GM18907 (cell line): ENCODE results near the gene DNAH1.

ENCODE experiments used
- ATAC-seq: cut with Tn5 transposase; IDR thresholded peaks from one replicate; pipeline ENCODE4 v1.9.1; 2021; ENCODE audit warnings: mild to moderate bottlenecking, moderate library complexity; ENCODE audit not compliant: unreplicated experiment

Gene DNAH1

DNA sequence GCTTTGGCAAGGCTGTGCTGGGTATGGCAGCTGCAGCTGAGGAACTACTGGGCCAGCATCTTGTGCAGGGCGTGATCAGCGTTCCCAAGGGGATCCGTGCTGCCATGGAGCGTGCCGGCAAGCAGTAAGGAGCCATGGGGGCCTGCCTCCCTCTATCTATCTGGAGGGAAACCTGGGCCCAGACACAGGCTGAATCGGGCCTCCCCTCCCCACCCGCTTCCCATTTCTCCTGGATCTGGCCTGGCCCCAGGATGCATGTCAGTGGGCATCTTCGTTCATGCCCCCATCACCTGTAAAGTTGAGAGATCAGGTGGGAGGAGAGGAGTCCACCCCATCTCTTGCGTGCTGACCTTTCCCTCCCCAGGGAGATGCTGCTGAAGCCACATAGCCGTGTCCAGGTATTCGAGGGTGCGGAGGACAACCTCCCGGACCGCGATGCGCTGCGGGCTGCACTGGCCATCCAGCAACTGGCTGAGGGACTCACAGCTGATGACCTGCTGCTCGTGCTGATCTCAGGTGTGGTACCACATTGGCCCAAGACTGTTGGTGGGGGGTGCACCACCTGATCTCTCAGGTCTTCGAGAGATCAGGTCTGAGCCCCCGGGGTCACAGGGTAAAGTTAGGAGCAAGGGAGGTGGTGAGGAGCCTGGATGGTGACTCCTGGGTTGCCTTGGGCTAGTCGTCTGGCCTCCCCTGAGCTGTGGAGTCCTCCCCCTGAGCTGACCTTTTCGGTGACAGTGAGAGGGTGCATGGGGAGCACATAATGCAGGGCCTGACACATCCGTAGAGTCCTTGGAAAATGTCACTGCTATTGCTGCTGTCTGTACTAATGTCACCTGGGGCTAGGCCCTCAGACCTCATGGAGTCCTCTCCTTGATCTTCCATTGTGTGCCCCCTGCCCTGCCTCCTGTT lies 25.3 kb upstream of the DNAH1 start:
- no peak for ATAC-seq

DNA sequence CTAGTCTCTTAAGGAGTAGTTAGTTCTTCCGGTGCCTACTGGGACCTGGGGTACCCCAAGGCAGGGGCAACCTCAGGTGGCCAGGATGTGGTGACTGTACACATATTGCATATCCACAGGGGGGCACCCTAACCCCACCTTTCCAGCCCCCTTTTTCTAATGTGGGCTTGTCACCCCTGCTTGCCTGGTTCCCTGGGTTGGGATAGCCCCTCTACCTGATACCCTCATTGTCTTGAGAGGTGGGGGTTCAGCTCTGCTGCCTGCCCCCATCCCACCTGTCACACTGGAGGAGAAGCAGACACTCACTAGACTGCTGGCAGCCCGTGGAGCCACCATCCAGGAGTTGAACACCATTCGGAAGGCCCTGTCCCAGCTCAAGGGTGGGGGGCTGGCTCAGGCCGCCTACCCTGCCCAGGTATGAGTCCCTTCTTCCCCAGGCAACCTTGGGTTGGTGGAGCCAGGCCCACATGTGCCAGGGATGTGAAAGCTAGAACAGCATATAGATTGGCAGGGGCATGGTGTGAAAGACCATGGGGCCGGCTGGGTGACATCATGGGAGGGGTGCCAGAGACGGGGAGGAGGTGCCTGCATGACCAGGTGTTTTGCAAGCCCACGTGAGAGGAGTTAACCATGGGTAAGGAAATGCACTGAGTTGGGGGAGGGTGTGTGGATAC lies 24.5 kb upstream of the DNAH1 start:
- ATAC-seq = no peak

DNA sequence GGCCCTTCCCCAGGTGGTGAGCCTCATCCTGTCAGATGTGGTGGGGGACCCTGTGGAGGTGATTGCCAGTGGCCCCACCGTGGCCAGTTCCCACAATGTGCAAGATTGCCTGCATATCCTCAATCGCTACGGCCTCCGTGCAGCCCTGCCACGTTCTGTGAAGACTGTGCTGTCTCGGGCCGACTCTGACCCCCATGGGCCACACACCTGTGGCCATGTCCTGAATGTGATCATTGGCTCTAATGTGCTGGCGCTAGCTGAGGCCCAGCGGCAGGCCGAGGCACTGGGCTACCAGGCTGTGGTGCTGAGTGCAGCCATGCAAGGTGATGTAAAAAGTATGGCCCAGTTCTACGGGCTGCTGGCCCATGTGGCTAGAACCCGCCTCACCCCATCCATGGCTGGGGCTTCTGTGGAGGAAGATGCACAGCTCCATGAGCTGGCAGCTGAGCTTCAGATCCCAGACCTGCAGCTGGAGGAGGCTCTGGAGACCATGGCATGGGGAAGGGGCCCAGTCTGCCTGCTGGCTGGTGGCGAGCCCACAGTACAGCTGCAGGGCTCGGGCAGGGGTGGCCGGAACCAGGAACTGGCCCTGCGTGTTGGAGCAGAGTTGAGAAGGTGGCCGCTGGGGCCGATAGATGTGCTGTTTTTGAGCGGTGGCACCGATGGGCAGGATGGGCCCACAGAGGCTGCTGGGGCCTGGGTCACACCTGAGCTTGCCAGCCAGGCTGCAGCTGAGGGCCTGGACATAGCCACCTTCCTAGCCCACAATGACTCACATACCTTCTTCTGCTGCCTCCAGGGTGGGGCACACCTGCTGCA lies 23.7 kb upstream of the DNAH1 start:
- ATAC-seq = no peak

DNA sequence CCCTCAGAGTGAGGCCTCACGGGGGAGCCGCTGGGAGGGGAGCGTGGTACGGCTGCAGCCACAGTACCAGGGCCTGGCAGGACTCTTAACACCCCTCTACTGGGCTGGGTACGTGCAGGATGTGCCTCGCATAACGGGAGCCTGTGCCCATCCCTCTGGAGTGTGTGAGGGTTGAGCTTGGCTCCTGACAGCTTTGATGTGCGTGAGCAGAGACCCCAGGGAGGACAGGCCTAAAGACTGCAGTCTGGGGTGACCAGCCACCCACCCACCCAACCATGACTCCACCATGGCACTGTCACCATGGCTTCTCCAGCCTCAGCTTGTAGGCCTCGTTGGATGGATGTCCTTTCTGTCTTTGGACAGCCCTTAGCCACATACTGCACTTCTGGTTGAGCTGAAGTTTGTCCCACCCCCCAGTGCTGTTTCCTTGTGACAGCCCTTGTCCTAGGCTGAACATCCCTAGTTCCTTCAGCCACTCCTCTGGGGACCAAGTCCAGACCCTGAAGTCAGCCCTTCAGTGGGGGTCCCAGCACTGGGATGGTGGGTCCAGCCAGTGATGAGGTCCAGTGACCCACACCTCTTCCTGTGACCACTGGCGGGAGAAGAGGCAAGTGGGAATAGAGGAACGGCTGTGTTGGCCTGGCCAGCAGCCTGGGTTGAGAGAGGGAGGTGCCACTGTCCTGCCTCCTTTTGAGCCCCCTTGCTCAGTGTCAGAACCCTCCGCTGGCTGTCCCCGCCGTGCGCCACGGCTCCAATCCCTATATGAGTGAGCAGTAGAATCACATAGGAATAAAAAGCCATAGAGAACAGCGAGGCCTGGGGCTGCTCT lies 22.4 kb upstream of the DNAH1 start:
- ATAC-seq = no peak

DNA sequence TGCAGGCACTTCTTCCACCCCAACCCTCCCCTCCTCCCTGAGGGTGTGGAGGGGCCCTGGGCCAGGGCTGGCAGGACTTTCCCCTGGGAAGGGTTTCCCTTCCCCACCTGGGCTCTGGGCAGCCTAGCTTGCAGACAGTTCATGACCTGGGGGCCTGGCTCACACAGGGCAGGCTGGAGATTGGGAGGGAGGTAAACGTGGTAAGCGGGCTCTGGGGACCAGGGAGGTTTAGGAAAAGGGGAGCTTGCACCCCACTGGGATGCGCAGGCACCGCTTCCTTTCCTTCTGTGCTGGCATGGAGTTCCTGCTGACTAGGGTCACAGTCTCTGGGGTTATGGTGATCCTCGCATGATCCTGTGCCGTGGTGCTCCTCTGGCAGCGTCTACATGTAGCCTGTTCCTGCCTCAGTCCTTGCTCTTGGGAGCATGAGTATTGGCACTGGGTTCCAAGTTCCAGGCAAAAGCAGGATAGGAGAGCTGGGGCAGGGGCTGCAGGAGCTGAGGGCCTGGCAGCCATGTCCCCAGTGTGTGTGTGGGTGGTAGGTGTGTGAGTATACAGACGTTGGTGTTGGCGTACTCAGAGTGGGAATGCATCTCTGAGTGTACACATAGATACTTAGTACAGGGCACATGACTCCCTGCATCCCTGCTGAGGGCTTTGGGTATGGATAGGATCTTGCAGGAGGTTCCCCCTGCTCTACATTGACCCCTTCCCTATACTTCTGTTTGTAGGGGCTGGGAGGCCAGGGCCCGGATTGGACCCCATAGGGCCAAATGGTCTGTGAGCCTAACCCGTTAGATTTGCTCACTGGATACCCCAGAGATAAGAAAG lies 21.6 kb upstream of the DNAH1 start:
- no peak for ATAC-seq

DNA sequence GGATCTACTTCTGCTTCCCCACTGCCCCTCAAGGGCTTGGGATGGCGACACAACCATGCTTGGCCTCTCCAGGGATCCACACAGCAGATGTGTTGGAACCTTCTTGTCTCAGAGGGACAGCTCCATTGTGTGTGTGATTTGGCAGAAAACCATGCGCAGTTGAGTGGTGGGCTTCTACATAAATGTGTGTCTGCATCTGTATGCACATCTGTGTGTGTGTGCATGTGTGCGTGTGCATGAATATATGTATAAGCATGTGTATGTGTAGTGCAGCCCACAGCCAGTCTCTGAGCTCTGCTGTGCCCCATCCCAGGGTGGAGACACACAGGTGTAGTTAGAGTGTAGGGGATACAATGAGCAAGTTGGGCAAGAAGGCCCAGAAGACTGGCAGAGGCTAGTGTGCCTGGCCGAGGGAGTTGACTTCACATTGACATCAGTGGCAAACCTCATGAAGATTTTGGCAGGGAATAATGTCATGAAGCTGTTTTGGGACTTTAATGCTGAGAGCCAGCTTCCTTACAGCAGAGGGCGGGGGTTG lies 20.4 kb upstream of the DNAH1 start:
- ATAC-seq = no peak

DNA sequence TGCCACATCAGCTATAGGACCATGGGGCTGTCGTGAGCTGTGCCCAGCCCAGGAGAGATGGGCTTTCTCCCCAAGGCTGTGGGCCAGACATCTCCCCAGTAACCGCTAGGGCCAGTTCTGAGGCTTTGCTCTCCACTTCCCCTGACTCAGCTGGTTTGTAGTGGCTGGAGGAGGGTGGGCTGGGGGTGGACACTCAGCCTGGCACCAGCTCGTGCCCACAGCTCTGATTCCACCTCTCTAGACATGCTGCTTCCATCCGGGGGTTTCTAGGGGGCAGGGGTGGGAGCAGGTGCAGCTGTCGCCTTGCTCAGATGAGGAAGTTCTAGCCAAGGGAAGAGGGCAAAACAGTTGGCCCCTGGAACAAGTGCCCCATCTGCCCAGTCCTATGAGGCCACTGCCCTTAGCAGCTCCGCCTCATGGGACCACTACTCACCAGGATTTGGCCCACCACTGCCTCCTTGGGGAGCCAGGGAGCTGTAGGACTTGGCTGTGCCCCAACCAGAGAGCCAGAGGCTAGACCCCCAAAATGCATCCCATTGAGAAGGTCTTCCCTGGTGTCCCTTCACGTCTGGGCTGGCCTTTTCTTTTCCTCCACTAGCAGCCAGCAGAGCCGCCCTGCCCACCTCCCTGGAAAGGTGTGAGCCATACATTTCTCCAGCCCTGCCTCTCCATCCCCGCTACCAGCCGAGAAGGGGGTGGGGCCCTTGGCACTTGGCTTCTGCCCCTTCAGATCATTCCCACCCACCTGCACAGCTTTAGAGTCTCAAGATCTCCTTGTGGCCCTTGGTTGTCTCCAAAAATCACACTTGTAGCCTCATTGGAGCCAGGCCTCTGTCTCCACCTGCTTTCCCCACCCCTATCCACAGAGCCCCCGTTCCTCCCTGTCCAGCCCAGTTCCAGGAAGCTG lies 18.6 kb upstream of the DNAH1 start:
- no peak for ATAC-seq

DNA sequence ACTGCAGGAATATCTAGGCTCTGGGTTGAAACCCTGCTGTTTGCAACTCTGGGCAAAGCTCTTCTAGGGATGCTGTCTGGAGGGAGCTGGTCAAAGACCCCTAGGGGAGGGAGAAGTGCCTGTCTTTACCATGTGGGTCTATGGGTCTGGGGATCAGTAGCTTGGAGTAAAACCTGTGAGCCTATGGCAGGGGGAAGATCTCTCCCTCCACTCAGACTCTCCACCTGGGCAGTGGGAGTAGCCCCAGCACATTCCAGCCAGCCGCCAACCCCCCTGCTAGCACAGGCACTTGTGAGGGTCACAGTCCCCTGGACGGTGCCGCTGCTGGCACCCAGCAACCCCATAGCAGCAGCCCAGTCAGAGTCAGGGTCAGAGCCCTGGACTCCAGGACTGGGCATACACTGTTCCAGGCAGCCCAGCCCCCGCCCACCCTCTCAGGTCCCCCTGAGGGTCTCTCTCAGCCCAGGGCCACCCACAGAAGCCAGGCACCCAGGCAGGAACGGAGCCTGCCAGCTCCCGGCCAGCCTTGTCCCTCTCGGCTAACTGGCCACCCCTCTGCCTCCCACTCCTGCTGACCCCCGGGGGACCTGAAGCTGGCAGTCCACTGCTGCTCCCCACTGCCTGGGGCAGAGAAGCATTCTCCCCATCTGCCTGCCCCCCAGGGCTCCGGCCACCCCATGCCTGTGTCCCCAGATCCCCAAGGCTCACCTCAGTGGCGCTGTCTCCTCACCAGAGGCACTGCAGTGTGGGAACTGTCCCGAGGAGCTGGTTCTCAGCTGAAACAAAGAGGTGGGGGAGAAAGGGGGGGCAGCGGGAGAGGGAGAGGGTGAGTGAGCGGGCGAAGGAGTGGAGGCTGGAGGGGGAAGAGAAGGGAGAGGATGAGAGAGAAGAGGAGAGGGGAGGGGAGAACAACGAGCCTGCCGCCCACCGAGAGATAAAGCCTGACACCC lies 17.7 kb upstream of the DNAH1 start:
- no peak for ATAC-seq

DNA sequence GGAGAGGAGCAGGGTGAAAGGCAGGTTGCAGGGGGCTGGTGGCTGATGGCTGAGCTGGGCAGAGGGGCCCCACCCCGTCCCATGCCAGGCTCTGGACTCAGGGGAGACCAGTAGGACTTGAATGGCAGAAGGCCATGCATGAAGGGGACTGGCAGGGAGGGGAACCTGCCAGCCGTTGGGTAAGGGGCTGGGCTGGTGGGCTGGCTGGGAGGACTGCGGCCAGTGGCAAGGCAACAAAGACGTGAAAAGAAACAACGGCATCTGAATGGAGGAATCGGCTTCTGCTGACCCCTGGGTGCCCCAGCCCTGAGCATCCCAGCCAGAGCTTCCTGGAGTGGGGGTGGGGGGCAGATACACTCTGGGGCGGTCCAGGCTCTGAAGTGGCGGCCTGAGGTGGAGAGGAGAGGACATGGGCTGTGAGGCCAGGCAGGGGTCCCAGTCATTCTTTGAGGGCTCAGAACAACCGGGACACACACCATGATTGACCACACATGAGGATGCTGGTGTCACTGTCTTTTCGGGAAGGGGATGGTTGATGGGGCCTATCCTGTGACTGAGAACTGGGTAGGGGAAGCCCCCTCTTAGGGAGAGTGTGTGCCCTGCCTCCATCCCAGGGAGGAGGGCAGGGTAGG lies 16.8 kb upstream of the DNAH1 start:
- no peak for ATAC-seq

DNA sequence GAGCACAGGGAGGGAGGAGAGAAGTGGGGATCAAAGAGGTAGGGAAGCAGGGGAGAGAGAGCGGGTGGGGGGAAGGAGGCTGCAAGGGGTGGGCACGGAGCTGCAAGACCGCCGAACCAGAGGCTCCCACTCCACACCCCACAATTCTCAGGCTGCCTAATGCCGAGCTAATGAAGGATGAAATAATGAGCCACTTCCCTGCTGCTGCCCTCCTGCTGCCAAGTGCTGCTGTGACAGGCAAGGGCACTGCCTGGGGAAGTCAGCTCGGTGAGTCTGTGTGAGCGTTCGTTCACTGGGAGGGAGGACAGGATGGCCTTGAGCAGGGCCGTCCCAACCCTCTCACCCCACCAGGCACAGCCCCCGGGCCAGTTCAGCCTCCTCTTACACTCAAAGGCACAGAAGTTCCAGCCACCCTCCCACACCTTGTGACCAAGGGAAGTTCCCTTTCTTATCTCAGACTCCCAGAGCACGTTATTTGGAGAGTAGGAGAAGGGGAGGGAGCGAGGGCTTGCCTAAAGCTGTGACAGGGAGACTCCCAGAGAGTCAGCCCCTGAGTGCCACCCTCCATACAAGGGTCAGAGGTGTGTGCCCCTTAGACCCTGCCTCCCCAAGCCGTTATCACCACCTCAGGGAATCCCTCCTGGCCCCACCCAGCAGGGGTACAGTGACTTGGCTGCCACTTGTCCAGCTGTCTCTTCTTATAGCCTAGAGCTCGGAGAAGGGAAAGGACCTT lies 16.1 kb upstream of the DNAH1 start:
- no peak for ATAC-seq

DNA sequence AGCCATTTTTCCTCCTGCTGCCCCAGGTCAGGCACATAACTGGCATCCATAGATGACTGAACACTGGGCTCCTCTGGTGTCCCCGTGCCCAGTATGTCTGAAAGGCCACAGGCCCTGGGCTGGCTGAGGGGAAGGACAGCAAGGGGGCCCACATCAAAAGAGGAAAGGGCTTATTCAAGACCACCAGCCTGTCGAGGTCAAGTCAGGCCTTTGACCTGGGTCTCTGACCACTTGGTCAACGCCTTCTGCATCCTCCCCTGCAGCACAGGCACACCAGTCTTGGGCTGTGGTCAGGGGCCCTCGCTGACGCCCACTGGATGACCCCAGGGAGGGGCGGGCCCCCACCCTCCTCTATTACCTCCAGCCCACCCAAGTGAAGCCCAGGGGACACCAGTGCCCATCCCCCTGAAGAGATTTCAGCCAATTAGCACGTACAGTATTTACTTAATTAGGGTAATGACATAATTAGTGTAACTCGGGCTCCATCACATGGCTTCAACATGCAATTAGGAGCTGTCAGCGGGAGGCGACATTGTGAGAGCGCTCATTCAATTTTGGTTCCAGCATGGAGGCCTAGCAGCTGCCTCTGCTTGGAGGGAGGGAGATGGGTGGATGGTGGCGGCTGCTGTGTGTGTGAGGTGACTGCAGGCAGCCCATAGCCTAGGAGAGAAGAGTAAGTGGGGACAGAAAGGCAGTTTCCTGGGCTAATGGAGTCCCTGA lies 13.5 kb upstream of the DNAH1 start:
- ATAC-seq = no peak

DNA sequence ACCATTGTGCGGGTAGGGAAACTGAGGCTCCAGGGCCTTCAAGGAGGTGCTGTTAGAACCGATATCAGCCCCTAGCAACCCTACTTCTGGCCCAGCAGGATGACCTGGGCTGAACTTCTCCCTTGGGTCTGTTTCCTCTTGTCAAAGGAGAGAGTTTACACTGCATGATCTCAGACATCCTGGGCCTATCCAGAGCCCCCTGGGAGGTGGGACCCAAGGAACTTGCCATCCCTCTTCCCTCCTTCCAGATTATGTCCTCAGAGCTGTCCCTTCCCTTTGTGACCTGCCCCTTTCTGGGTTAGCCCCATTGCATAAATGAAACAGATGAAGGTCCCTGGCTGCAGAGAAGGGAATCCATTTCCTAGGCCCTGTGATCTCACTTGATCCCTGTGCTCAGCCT lies 12.3 kb upstream of the DNAH1 start:
- no peak for ATAC-seq

DNA sequence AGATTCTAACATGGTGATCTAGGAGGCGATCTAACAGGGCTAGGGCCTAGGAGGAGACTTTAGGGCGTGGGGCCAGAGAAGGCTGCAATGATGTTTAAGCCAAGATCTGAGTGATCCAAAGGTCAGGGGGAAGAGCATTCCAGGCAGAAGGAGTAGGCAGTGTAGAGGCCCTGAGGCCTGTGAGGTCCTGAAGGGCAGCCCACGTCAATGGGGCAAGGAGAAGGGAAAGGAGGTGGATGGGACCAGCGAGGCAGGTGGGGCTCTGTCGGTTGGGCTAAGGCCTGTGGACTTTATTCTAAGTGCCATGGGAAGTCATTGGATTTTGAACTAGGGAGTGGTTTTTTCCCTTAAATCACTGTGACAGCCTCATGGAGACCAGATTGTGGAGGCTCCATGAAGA lies 10.2 kb upstream of the DNAH1 start:
- ATAC-seq = no peak

DNA sequence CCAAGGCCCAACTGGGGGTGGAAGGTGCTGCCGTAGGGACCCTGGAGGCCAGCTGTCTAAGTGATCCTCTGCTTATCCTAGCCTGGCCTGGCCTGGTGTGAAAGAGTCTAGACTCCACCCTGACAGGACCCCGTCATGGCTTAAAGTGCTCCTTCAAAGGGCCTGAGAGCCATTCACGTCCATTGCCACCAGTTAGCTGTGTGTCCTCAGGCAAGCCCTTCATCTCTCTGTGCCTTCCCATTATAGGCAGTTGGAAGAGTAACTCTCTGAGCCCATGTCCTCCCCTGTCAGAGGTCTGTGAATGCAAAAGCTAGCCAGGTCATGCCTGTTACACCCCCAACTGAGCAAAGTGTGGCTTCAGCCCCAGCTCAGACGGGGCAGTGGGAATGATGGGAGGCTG lies 9.1 kb upstream of the DNAH1 start:
- no peak for ATAC-seq

DNA sequence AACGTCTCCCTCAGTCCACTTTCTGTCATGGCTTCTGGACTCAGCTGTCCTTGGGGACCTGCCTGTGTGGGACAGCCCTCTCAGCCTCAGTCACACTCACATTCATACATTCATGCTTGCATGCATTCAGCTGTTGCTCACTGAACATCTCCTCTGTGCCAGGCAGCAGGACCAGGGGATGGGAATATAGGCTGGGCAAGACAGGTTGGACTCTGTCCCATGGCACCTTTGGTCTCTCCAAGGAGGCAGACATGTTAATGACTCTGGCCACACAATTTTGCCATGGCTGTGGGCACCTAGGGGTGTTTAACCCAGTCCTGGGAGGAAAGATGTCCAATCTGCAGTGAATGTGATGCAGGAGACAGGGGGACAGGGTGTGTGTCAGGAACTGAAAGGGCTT lies 7.8 kb upstream of the DNAH1 start:
- ATAC-seq = no peak
